ENCODE data around the gene ERCC4. TPM values are rescaled to one million over a fixed set of nuclear protein-coding genes. Genes with fewer than 3 reads are reported as not detected.

Gene ERCC4
- total RNA-seq, 4 donors from 2014 or later = 2.5 to 13.2 (median 4.8) TPM

DNA sequence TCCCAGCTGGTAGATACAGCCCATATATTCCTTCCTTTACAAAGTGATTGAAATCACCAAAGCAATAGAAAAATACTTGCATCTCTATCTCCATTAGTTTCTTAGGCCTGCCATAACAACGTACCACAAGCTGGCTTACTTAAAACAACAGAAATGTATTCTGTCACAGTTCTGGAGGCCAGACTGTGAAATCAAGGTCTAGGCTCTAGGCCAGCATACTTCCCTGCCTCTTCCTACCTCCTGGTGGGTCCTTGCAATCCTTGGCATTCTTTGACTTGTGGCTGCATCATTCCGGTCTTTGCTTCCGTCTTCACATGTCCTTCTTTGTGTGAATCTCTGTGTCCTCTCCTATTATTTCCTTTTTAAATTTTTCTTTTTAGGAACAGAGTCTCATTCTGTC, 62.5 kb downstream of the ERCC4 start:
- no peak for DNase-seq
- H3K27me3 ChIP-seq = no peaks in the 10 kb centered on the region
- no peaks in the 10 kb centered on the region for H3K9me3 ChIP-seq
- H3K4me1 ChIP-seq = no peaks in the 10 kb centered on the region
- no peaks in the 10 kb centered on the region for H3K36me3 ChIP-seq
- H3K4me3 ChIP-seq = no peak overlapping the region
- H3K27ac ChIP-seq = no peak overlapping the region
- TF ChIP-seq, protein P1, sequence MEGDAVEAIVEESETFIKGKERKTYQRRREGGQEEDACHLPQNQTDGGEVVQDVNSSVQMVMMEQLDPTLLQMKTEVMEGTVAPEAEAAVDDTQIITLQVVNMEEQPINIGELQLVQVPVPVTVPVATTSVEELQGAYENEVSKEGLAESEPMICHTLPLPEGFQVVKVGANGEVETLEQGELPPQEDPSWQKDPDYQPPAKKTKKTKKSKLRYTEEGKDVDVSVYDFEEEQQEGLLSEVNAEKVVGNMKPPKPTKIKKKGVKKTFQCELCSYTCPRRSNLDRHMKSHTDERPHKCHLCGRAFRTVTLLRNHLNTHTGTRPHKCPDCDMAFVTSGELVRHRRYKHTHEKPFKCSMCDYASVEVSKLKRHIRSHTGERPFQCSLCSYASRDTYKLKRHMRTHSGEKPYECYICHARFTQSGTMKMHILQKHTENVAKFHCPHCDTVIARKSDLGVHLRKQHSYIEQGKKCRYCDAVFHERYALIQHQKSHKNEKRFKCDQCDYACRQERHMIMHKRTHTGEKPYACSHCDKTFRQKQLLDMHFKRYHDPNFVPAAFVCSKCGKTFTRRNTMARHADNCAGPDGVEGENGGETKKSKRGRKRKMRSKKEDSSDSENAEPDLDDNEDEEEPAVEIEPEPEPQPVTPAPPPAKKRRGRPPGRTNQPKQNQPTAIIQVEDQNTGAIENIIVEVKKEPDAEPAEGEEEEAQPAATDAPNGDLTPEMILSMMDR (IDR thresholded peaks at IDR 0.05) = no peak
- TF ChIP-seq POLR2A (IDR thresholded peaks at IDR 0.05) = no peak

DNA sequence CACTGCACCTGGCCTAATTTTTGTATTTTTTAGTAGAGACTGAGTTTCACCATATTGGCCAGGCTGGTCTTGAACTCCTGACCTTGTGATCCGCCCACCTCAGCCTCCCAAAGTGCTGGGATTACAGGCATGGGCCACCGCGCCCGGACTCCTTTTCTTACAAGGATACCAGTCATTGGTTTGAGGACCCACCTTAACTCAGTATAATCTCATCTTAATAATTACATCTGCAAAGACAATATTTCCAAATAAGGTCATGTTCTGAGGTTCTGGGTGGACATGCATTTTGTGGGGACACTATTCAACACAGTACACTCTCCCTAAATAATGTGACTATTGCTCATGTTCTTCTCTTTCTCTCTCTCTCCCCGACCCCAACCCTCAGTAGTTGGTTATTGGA, 63.7 kb downstream of the ERCC4 start:
- no peak for TF ChIP-seq POLR2A (IDR thresholded peaks at IDR 0.05)
- TF ChIP-seq, protein P1 (IDR thresholded peaks at IDR 0.05) = no peak
- no peaks in the 10 kb centered on the region for H3K27me3 ChIP-seq
- no peaks in the 10 kb centered on the region for H3K9me3 ChIP-seq
- H3K4me3 ChIP-seq = no peak overlapping the region
- no peaks in the 10 kb centered on the region for H3K36me3 ChIP-seq
- no peaks in the 10 kb centered on the region for H3K4me1 ChIP-seq
- H3K27ac ChIP-seq = no peak overlapping the region
- no peak for DNase-seq

GRCh38 chr16:13984794-13985193, 64.8 kb downstream of the ERCC4 start:
- Histone ChIP-seq H3K27ac (no peak overlapping the region), H3K9me3 (no peaks in the 10 kb centered on the region), H3K36me3 (no peaks in the 10 kb centered on the region), H3K27me3 (no peaks in the 10 kb centered on the region), H3K4me3 (no peak overlapping the region), H3K4me1 (no peaks in the 10 kb centered on the region)
- no peak for DNase-seq
- TF ChIP-seq, protein P1 (IDR thresholded peaks at IDR 0.05) = no peak
- no peak for TF ChIP-seq POLR2A (IDR thresholded peaks at IDR 0.05)

DNA sequence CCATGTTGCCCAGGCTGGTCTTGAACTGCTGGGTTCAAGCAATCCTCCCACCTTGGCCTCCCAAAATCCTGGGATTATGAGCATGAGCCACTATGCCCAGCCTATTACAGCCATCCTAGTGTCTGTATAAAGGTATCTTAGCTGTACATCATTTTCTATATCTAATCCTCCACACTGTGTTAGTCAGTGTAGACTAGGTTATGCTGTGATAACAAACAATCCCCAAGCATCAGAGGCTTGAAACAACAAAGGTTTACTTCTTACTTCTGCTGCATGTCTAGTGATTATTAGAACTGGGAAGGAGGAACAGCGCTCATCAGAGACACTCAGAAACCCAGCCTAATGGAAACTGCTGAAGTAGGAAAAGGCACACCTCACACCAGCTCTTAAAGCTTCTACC, 68.1 kb downstream of the ERCC4 start:
- H3K9me3 ChIP-seq = no peaks in the 10 kb centered on the region
- TF ChIP-seq, protein P1 (IDR thresholded peaks at IDR 0.05) = no peak
- TF ChIP-seq POLR2A (IDR thresholded peaks at IDR 0.05) = no peak
- no peaks in the 10 kb centered on the region for H3K36me3 ChIP-seq
- H3K27me3 ChIP-seq = no peaks in the 10 kb centered on the region
- H3K4me1 ChIP-seq = no peaks in the 10 kb centered on the region
- H3K4me3 ChIP-seq = no peak overlapping the region
- DNase-seq = no peak
- no peak overlapping the region for H3K27ac ChIP-seq

GRCh38 chr16:13992322-13992721, 72.4 kb downstream of the ERCC4 start:
- Histone ChIP-seq H3K9me3 (no peaks in the 10 kb centered on the region), H3K4me3 (no peak overlapping the region), H3K27ac (no peak overlapping the region), H3K4me1 (no peaks in the 10 kb centered on the region), H3K27me3 (no peaks in the 10 kb centered on the region), H3K36me3 (no peaks in the 10 kb centered on the region)
- TF ChIP-seq, protein P1 (IDR thresholded peaks at IDR 0.05) = no peak
- TF ChIP-seq POLR2A (IDR thresholded peaks at IDR 0.05) = no peak
- DNase-seq = no peak

DNA sequence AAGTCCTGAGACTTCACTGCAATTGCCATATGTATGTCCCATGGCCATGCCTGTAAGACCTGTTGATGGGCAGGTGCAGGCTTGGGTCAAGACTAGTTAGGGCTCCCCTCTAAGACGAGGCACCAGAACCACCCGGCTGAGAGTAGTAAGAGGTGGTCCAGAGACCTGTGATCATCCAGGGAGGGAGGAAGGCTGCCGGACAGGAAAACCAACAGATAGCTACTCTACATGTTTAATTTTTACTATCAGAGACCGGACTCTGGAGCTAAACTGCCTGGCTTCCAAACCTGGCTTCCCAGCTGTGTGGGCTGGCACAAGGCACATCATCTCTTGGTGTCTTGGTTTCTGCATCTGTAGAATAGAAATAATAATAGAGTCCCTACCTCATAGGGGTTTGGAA, 73.0 kb downstream of the ERCC4 start:
- H3K27me3 ChIP-seq = no peaks in the 10 kb centered on the region
- no peak overlapping the region for H3K4me3 ChIP-seq
- DNase-seq = no peak
- H3K4me1 ChIP-seq = peaks cover 0 to 4% (median under 1%) of the 10 kb centered on the region in 4 donors
- H3K27ac ChIP-seq = no peak overlapping the region
- H3K36me3 ChIP-seq = no peaks in the 10 kb centered on the region
- H3K9me3 ChIP-seq = no peaks in the 10 kb centered on the region
- TF ChIP-seq POLR2A (IDR thresholded peaks at IDR 0.05) = no peak
- TF ChIP-seq, protein P1 (IDR thresholded peaks at IDR 0.05) = no peak

All from Peyer's patch (tissue), 4 donors.